Right ventricle myocardium inferior (tissue), 1 donor: ENCODE measurements around the gene OSM. TPM values are rescaled to one million over a fixed set of nuclear protein-coding genes. Genes with fewer than 3 reads are reported as not detected.

Experiments used
- ATAC-seq: fragments of 200-7000 bp; cut with Tn5 transposase; one replicate; pipeline ENCODE4 v1.9.1; 2020; ENCODE audit warnings: mild to moderate bottlenecking, moderate library complexity
- DNase-seq: peaks from one replicate; pipeline ENCODE4 v3.0.0; 2021; ENCODE audit errors: missing footprints
- intact Hi-C: fragments of 100-400 bp; cut with DNase I; formaldehyde crosslinking; loops from one replicate; pipeline ENCODE4 v1.11.0; 2022
- total RNA-seq: library from RNA; stranded (reverse); fragmentation: NEBNext Ultra II Directional; extraction: Animal tissue kit (Norgen Biotek cat#: 25700); gene quantifications from one replicate; pipeline ENCODE4 v1.2.1, GENCODE V29; 2021
- donor health status: DM: no; HTN: yes; CAD: no; lungs with severe emphysema.

Gene OSM
- total RNA-seq, 1 donor from 2014 or later: 0.19 TPM

DNA sequence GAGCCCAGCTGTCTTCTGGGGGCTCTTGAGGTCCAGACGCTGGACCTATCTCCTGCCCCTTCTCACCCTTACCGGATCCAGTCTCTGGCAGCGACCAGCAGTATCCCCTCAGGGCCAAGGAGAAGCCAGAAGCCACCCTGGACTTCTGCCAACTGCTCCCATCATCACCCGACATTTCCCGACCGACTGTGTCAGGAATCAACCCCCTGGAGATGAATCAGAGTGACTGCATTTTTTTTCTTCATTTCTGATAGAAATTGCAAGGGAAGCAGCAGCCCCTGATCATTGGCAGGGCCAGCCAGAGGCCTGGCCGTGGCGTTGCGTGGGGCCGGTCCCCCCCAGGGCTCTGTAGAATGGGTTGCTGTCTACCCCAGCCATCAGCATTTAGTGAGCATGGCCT lies 14.9 kb downstream of the OSM start:
- ATAC-seq (no peak), DNase-seq (peak; percentile 64)
- intact Hi-C loops: loop anchor here (5.0 kb wide), 1 partner anchor 44 kb away; no protein-coding TSS in a partner anchor

DNA sequence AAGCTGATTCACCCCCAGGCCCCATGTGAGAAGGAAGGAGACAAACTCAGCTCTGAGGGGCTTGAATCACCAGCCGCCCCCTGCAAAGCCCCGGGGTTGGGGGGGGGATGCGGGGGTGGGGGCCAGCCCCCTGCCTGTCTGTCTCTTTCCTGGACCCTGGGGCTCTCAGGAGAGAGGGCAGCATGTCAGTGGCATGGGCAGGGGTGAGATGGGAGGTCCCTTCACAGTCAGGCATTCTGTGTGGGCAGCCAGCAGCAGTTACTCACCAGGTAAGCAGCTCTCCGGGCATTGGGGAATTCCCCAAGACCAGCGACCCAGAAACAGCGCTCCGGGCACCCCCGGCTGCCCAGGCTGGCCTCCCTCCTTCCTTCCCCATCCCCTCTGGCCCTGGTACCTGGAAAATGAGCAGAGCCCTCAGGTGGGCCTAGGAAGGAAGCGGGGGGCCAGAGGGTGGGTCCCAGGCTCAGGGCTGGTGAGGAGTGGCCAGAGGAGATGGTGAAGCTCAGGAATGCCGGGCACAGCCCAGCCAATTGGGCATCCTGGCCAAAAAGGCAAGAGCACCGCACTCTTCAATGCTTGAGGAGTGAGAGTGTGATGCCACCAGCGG lies 15.9 kb downstream of the OSM start:
- no peak for ATAC-seq
- peak; percentile 18 for DNase-seq
- intact Hi-C loops: loop anchor here (5.0 kb wide), 1 partner anchor 43 kb away; no protein-coding TSS in a partner anchor

DNA sequence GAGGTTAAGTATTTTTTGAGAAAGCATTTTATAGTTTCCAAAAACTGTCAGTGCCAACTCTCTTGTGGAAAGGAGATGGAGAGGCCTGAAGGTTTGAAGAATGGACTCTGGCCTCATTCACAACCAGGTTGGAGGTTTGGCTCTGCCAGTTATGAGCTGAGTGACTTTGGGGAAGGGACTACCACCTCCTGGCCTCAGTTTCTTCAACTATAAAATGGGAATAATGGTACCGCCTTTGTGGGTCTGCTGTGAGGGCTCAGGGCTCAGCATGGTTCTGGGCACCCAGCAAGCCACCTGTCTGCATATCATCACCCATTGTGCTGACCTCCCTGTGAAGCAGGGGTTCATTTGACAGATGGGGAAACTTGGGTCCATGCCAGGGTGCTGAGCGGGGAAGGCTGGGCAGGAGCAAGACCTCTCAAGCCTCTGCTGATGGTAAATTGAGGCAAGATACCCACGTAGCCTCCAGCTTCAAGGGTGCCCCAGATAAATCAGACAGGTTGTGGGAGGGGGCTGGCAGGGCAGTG lies 16.5 kb downstream of the OSM start:
- no peak for ATAC-seq
- DNase-seq: peak; percentile 17
- intact Hi-C loops: loop anchor here (5.0 kb wide), 1 partner anchor 43 kb away; no protein-coding TSS in a partner anchor

DNA sequence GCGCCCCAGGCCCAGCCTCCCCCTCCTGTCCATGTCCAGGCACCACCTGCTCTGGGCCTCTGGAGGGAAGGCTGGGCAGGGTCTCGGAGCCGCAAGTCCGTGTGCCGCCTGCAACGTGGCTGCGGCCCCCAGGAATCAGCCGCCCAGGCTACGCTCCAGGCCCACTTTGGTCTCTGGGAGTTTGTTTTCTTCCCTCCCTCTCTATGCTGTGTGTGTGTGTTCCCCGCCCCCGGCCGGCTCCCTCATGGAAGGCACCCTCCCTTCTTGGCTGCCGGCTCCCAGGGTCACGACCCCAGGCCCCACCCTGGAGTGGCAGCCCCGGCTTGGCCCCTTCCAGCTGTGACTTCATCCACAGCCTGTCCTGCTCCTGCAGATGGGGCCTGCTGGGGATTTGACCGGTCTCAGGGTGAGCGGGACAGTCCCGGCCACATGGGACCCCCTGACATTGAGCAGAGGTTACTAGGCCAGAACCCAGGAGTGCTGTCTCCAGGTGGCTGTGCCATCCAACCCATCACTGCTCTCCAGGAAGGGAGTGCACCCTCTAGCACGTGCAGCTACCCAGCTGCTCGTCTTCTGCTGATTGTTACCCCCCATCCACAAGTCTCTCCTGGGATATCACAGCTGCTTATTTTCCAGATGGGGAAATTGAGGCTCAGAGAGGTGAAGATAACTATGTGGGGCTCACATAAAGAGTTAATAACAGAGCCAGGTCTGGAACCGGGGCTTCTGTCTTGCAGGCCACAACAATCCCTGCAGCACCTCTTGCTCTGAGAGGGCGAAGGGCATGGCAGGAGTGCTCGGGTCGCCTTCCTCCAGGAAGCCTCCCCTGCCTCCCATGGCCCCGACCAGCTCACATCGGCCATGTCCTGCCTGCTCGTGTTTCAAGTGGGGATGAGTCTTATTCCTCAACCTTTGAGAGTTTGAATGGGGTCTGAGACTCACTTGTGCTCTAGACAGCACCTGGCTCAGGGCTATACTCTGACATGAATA lies 17.3 kb downstream of the OSM start:
- DNase-seq (peak; percentile 85), ATAC-seq (peak; percentile 68)
- intact Hi-C loops: loop anchor here (5.0 kb wide), 1 partner anchor 42 kb away; no protein-coding TSS in a partner anchor

DNA sequence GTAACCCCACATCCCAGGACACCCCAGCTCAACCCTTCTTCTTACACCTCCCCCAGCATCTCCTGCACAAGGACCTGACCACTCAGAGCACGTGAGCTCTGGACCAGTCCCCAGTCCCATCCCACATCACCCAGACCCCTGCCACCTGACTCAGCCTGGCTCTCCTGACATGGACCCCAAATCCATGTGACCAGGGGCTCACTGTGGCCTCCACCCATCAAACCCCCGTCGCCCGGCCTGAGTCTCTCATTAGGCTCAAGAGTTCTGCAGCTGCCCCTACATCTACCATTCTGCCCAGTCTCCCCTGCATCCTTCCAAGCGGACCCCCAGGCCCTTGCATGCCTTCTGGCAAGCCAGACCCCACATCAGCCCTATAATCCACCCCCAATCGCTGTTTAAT lies 18.2 kb downstream of the OSM start:
- ATAC-seq (no peak), DNase-seq (peak; percentile 17)
- intact Hi-C loops: no loop called here

DNA sequence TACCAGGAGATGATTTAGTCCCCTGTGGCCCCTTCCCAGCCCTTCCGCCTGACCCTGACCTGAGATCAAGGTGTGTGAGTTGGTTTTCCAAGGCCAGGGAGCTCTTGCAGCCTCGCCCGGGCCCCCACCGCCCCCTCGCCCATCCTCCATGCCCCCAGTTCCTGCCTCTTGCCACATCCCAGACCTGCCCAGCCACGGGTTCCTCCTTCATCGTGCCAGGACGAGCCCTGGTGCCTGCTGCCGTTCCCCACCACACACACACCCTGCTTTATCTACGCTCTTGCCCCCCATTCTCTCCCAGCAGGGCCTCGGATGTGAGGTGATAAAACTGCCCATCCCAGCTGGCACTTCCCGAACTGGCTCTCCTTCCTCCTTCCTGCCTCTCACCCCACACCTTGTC lies 18.7 kb downstream of the OSM start:
- peak; percentile 26 for DNase-seq
- intact Hi-C loops: no loop called here
- ATAC-seq: no peak

DNA sequence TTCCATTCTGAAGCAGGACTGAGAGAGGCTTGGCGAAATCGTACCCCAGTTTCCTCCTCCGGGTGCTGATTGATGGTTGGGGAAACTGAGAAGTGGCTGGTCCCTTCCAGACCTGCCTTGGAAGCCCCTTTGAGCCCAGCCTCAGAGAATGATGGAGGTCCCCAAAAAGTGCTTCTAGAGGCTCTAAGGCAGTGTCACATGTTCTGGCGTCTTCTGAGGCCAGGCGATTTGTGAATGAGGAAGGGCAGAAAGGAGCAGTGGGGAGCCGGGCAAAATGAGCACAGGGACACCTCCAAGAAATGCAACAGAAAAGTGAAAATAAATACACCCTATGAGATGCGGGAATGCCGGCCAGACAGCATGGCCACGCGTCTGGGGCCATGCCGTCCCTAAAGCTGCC lies 19.1 kb downstream of the OSM start:
- ATAC-seq (no peak), DNase-seq (peak; percentile 5)
- intact Hi-C loops: no loop called here

DNA sequence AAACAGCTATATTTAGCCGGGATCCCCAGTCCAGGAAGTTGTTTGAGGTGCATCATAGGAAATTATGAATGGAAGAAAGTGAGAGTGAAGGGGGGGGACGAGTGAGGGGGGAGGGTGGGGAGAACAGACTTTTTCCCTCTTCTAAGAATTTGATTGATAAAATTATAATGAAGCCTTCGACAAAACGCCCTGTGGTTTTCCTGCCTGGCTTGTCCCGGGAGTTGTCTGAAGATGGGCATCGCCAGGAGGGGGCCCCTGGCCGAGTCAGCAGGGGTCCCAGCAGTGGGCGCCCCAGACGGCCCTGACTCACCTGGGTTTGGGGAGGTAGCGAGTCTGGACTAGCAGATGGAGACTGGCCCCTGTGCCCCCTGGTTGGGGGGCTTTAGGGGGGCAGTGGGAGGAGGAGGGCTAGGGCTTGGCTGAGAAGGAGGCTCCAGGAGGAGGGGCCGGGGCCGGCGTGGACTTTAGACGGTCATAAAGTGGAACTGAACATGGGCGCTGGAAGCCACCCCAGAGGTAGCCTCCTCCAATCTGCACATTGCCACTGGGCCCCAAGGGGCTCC lies 19.8 kb downstream of the OSM start:
- ATAC-seq: no peak
- intact Hi-C loops: no loop called here
- DNase-seq: peak; percentile 57

DNA sequence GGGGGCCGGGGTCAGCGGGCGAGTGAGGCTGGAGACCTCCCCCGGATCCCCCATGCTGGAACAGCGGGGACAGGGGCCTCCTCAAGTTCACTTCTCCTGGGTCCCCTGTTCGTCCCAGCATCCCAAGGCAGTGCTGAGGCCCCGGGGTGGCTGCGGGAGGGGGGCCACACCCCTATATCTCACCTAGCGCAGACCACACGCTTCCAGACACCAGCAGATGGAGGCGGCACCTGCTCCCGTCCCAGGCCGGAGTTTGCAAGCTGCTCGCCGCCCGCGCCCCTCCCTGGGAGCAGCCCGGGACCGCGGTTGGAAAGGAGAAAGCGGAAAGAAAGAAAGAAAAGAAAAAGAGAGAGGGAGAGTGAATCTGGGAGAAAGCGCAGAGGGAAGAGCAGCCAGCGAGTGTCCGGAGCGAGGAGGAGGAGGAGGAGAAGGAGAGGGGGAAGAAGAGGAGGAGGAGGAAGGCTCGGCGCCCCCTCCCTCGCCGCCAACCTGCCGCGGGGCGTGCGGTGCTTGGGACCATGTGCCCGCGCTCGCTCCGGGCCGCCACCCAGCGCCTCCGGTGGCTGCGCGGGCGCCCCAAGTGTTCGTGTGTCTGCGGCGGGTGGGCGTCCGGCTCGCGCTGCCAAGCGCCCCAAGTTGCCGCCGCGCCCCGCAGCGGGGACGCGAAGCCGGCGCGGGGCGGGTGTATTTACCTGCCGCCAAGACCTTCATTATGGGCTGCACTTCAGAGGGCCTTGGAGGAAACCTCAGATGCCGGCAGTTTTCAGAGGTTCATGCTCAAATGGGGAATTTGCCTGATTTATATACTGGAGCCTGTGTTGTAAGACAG lies 20.5 kb downstream of the OSM start, which contains the start of gene LIF:
Gene LIF (minus strand): TSS at position 775 of the 829 bp plus-strand sequence. CDS start 64 bp downstream, at position 711.
- peak; percentile 60 for DNase-seq
- intact Hi-C loops: no loop called here
- no peak for ATAC-seq

DNA sequence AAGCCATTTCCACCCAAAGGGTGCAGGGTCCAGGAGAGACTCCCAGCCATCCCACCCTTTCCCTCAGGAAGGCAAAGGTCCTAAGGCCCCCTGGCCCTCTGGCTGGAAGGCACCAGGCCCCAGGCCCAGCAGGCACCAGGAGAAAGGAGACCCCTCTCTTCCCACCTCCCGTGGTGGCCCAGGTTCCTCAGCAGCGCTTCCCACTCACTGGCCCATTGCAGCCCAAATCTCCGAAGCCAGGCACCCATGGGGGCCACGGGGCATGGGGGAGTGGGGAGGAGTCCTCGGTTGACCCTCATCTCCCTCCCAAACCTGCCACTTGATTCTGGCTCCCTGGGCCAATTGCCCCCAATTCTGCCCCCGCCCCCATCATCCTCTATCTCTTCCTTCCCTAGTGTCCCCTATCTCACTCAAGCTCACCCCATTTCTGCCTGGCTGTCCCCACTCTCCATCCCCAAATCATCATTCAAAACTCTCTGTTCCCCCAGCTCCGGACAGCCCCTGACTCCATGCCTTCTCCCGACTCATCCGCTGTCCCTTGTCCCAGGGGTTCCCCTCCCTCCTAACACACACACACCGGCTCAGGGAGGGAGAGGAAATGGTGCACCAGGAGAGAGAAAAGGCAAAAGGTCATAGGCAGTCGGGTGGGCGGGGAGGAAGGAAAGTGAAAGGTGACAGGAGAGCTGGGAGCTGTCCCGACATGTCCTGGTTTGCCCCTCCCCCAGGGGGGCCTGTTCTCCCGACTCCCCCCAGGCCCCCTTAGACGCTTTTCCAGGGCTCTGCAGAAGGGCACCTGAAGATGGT lies 21.3 kb downstream of the OSM start:
- DNase-seq (peak; percentile 41), ATAC-seq (no peak)
- intact Hi-C loops: no loop called here

DNA sequence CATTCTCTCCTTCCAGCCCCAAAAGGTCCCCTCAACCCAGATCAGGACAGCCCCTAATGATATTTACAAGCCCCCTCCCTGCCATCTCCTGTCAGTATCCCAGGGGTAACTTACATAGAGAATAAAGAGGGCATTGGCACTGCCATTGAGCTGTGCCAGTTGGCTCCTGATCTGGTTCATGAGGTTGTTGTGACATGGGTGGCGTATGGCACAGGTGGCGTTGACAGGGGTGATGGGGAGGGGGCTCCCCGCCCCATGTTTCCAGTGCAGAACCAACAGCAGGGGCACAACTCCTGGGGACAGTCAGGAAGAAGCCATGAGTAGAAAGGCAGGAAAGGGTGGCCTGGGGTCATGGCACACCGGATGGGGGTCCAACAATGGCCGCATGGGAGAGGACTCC lies 22.0 kb downstream of the OSM start:
- DNase-seq (peak; percentile 1), ATAC-seq (no peak)
- intact Hi-C loops: no loop called here

DNA sequence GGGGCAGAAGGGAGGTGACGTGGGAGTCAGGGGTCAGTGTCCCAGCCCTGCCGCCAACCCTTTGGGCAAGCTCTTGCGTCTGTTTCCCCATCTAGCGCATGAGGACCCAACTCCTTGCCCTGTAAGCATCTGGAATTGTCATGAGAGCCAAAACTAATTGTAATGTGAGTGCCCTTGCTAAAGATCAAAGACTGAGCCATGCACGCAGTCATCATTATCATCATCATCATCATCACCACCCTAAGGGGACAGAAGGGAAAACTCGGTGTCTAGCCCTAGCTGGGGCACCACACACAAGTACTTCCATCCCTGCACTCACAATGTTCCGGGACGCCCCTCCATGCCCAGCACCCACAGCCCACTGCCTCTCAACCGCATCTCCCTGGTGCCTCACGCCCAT lies 22.6 kb downstream of the OSM start:
- DNase-seq (no peak), ATAC-seq (no peak)
- intact Hi-C loops: no loop called here

DNA sequence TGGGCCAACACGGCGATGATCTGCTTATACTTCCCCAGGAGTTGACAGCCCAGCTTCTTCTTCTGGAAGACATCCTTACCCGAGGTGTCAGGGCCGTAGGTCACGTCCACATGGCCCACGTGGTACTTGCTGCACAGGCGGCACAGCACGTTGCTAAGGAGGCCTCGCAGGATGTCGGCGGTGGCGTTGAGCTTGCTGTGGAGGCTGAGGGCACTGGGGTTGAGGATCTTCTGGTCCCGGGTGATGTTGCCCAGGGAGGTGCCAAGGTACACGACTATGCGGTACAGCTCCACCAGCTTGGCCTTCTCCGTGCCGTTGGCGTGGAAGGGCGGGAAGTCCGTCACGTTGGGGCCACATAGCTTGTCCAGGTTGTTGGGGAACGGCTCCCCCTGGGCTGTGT lies 23.0 kb downstream of the OSM start:
- DNase-seq (peak; percentile 52), ATAC-seq (no peak)
- intact Hi-C loops: no loop called here

DNA sequence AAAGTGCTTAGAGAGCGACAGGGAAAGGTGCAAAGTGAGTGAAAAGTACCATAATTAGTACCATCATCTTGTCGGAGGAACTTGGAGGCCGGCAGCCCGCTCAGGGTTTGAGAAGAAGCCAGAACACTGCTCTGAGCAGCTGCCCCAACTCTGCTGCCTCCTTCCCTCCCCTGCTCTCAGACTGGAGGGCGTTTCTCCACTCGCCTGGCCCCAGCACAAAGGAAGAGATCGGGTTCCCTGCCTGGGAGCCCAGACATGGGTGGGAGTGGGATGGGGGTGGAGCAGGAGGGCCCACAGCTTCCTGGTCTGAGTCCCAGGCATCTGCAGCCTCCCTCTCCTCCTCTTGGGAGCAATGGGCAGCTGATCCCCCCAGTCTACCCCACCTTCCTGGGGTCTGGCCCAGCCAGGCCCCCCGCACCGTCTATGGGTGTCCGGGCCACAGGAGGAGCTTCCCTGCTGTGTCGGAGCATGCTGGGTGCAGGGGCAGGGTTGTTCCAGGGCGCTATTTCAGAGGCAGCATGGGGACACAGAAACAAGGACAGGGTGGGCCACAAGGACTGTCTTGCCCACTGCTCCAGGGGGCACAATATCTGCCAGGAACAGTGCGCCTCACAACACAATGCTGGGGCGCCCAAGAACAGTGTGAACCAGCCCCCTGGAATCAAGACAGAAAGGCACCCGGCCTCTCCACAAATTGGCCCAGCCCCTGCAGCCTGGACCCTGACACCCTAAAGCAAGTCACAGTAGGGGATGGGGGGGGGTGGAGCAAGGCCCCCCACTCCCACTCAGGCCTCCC lies 24.9 kb downstream of the OSM start:
- no peak for ATAC-seq
- peak; percentile 53 for DNase-seq

DNA sequence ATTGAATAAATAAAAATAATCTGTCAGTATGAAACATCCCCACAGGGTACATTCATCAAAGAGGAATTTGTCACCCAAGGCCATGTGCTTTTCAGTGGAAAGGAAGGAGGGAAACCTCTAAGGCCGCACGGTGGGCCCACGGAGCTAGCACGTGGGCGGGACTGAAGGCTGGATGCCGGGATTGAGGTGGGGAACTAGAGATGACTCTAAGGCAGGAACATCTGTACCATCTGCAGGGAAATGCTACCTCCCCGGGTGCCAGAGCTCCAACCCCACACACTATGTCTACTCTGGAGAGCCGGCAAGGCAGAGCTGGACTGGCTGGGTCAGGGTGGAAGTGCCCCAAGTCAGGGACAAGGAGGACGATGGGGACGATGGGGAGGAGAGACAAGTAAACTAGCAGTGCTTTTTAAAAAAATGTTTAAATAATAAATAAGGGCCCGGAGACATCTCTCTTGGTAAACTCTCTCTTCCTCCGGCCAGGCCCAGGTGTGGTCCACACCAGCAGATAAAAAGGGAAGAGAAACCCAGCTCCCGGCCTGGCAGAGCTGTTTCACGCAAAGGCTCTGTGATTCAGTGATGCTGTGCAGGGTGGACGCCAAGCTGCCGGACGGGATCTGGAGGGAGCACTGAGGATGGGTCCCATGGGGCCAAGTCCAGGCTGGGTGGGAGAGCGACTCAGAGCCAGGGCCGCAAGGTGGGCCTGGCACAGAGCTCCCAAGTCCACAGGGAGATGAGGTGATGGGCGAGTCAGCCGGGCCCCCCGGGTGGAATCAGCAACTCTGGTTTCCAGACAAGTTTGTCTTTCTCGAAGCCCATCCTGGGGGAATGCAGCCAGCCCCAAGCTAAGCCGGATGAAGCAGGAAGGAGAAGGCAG lies 25.9 kb downstream of the OSM start:
- intact Hi-C loops: no loop called here
- ATAC-seq (no peak), DNase-seq (peak; percentile 4)

More for the DNA sequence above, 24.9 kb downstream of the OSM start:
- intact Hi-C loops: no loop called here
